ENCODE results near the gene SF3B2. TPM values are rescaled to one million over a fixed set of nuclear protein-coding genes. Genes with fewer than 3 reads are reported as not detected.

Gene SF3B2
- total RNA-seq, 4 donors from 2014 or later, result 92.9 to 186 (median 124) TPM

DNA sequence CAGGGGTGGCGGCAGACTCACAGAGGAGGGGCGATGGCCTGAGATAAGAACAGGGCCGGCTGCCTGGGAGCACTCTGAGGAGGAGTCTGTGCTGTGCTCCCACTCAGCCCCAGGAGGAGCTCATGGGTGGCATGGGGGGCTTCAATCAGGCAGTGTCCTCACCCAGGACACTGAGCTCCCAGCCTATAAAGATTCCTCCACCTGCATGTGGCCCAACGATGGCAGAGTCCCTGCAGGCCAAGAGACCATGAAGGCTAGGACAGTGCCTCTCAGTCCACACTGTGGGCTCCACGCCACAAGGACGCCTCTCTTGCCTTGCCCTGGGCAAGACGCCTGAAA lies 38.4 kb upstream of the SF3B2 start:
- in situ Hi-C loops (cut with MboI; ENCODE audit: low sequenced_read_pairs in 4 of 4) (no loop called here), intact Hi-C loops (cut with DNase I; ENCODE audit: low total_unique reads) (no loop called here)
- DNase-seq, result no peak
- Histone ChIP-seq H3K9me3 (no peaks in the 10 kb centered on the region), H3K4me1 (peaks cover 9 to 15% of the 10 kb centered on the region in 2 donors), H3K36me3 (no peaks in the 10 kb centered on the region), H3K4me3 (no peak overlapping the region), H3K27me3 (peaks cover 12 to 18% (median 17%) of the 10 kb centered on the region in 3 donors), H3K27ac (no peak overlapping the region)
- TF ChIP-seq CTCF (IDR thresholded peaks at IDR 0.05 in 4 of 5, conservative IDR thresholded peaks at IDR 0.05 in 1 of 5) (no peak), POLR2A (IDR thresholded peaks at IDR 0.05) (no peak)
- no peak for ATAC-seq

- ATAC-seq (no peak), DNase-seq (no peak)
- Histone ChIP-seq H3K4me3 (no peak overlapping the region), H3K4me1 (peaks cover 9 to 15% of the 10 kb centered on the region in 2 donors), H3K27me3 (peaks cover 12 to 18% (median 17%) of the 10 kb centered on the region in 3 donors), H3K9me3 (no peaks in the 10 kb centered on the region), H3K27ac (peak overlapping the region in 2 of 4 donors; percentile 34 to 69), H3K36me3 (no peaks in the 10 kb centered on the region)
- in situ Hi-C loops (cut with MboI; ENCODE audit: low sequenced_read_pairs in 4 of 4), result no loop called here
- intact Hi-C loops (cut with DNase I; ENCODE audit: low total_unique reads), result no loop called here
- TF ChIP-seq CTCF (IDR thresholded peaks at IDR 0.05 in 4 of 5, conservative IDR thresholded peaks at IDR 0.05 in 1 of 5) (no peak), POLR2A (IDR thresholded peaks at IDR 0.05) (no peak)
These were observed 37.2 kb upstream of the SF3B2 start for GRCh38 chr11:66014804-66015453.

- in situ Hi-C loops (cut with MboI; ENCODE audit: low sequenced_read_pairs in 4 of 4), result no loop called here
- intact Hi-C loops (cut with DNase I; ENCODE audit: low total_unique reads), result no loop called here
- TF ChIP-seq POLR2A (IDR thresholded peaks at IDR 0.05), result no peak
- TF ChIP-seq CTCF (IDR thresholded peaks at IDR 0.05 in 4 of 5, conservative IDR thresholded peaks at IDR 0.05 in 1 of 5), result no peak
- no peak overlapping the region for H3K4me3 ChIP-seq
- peak in 1 of 2 donors; percentile 51 for ATAC-seq
- peaks cover 9 to 15% of the 10 kb centered on the region in 2 donors for H3K4me1 ChIP-seq
- H3K27ac ChIP-seq, result peak overlapping the region in 2 of 4 donors; percentile 34 to 69
- no peak for DNase-seq
- H3K36me3 ChIP-seq, result no peaks in the 10 kb centered on the region
- peaks cover 12 to 18% (median 17%) of the 10 kb centered on the region in 3 donors for H3K27me3 ChIP-seq
- H3K9me3 ChIP-seq, result no peaks in the 10 kb centered on the region
These were observed 36.7 kb upstream of the SF3B2 start for GRCh38 chr11:66015454-66015881.

DNA sequence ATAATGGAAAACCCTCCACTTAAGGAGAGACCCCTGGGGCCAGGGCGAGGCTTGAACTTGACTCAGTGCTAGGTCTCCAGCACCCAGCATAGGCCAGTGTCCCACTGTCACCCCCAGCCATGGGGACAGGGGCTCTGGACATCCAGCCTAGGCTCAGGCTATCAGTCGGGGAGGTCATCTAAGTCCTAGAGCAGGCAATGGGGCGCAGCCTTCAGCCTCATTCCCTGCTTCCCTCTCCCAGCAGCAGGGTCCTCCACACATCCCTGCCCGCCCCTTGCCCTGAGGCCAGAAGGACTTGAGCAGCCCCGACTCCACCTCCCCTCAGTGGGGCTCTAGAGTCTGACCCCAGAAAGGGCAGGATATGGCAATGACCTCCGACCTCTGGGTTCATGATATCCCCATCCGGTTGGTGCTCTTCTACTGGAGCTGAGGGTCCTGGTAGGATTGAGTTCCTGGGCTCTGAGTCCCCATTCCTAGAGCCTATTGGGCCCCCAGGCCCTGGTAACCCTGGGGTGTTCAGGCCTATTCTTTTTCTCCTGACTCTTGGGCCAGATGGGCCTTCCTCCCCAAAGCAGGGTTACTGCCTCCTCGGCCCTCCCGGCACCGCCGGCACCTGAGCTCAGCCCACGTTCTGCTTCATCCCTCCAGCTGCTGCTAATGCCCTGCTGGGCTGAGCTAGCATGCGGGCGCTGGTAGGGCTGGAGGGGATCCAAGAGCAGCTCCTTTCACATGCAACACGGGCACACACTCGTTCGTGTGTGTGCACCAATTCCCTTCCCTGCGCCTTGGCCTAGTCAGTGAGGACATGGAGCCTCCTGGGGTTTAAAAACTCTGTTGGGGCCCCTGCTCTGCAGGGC lies 36.0 kb upstream of the SF3B2 start:
- Histone ChIP-seq H3K9me3 (no peaks in the 10 kb centered on the region), H3K4me1 (peaks cover 9 to 15% of the 10 kb centered on the region in 2 donors), H3K4me3 (no peak overlapping the region), H3K27ac (peak overlapping the region in 1 of 4 donors; percentile 69), H3K27me3 (peaks cover 12 to 18% (median 17%) of the 10 kb centered on the region in 3 donors), H3K36me3 (no peaks in the 10 kb centered on the region)
- intact Hi-C loops (cut with DNase I; ENCODE audit: low total_unique reads) (no loop called here), in situ Hi-C loops (cut with MboI; ENCODE audit: low sequenced_read_pairs in 4 of 4) (no loop called here)
- no peak for TF ChIP-seq POLR2A (IDR thresholded peaks at IDR 0.05)
- no peak for TF ChIP-seq CTCF (IDR thresholded peaks at IDR 0.05 in 4 of 5, conservative IDR thresholded peaks at IDR 0.05 in 1 of 5)
- ATAC-seq (no peak), DNase-seq (no peak)
